NCI-H748 (cell line): ENCODE measurements around the gene MKI67.
"Not testable (repeated sequence)": the region's sequence is repeated elsewhere in the genome, so short reads cannot be mapped to it uniquely, and the experiment has no call there.

Experiments
- DNase-seq: peaks from one replicate; lab custom pipeline; 2025; ENCODE audit not compliant: unreplicated experiment; lab: John Stamatoyannopoulos, UW

MKI67 gene

GRCh38 chr10:128125944-128126764, at the start of gene MKI67:
Gene MKI67 (minus strand): TSS chr10:128126423. CDS start chr10:128125667, 756 bp downstream.
- peak; percentile 92 for DNase-seq

GRCh38 chr10:128174581-128175559, 48.6 kb upstream of the MKI67 start:
- DNase-seq, result no peak

- DNase-seq, result no peak
Measured at GRCh38 chr10:128173386-128173785, 47.2 kb upstream of the MKI67 start.

GRCh38 chr10:128172756-128173155, 46.5 kb upstream of the MKI67 start:
- DNase-seq, result no peak

- DNase-seq, result no peak
Measured at GRCh38 chr10:128169811-128170379, 43.7 kb upstream of the MKI67 start.

GRCh38 chr10:128167926-128168520, 41.8 kb upstream of the MKI67 start:
- no peak for DNase-seq

GRCh38 chr10:128167123-128167522, 40.9 kb upstream of the MKI67 start:
- not testable (repeated sequence) for DNase-seq

- DNase-seq, result no peak
Measured at GRCh38 chr10:128166151-128166550, 39.9 kb upstream of the MKI67 start.

- DNase-seq, result no peak
Measured at GRCh38 chr10:128165536-128165935, 39.3 kb upstream of the MKI67 start.

GRCh38 chr10:128163701-128164100, 37.5 kb upstream of the MKI67 start:
- DNase-seq, result no peak

- no peak for DNase-seq
Measured at GRCh38 chr10:128161031-128161430, 34.8 kb upstream of the MKI67 start.

GRCh38 chr10:128160297-128160711, 34.1 kb upstream of the MKI67 start:
- DNase-seq, result peak; percentile 77

GRCh38 chr10:128158021-128158795, 32.0 kb upstream of the MKI67 start:
- DNase-seq, result no peak

- no peak for DNase-seq
Measured at GRCh38 chr10:128156999-128157755, 31.0 kb upstream of the MKI67 start.

GRCh38 chr10:128152741-128153580, 26.7 kb upstream of the MKI67 start:
- no peak for DNase-seq

- no peak for DNase-seq
Measured at GRCh38 chr10:128151031-128151430, 24.8 kb upstream of the MKI67 start.

- no peak for DNase-seq
Measured at GRCh38 chr10:128150561-128150960, 24.3 kb upstream of the MKI67 start.

- peak; percentile 83 for DNase-seq
Measured at GRCh38 chr10:128150045-128150493, 23.8 kb upstream of the MKI67 start.
